K562 (cell line): Measurements from ENCODE around the gene PFKP. TPM values are rescaled to one million over a fixed set of nuclear protein-coding genes. Genes with fewer than 3 reads are reported as not detected.

Experiments
- ASH1L ChIP-seq: fragments of 450-650 bp; IDR thresholded peaks from 2 replicates; pipeline ENCODE4 v1.6.1; 2018; ENCODE audit warnings: borderline replicate concordance, mild to moderate bottlenecking, low read depth; ENCODE audit not compliant: partially characterized antibody
- ATF7 ChIP-seq: fragments of 450-650 bp; IDR thresholded peaks from 2 replicates; pipeline ENCODE4 v1.7.1; 2014; ENCODE audit warnings: mild to moderate bottlenecking, moderate library complexity
- CBX5 ChIP-seq: IDR thresholded peaks from 2 replicates; pipeline ENCODE4 v1.6.1; 2014; ENCODE audit warnings: low read depth, borderline replicate concordance
- ELF4 ChIP-seq: fragments of 450-650 bp; formaldehyde crosslinking; IDR thresholded peaks from 2 replicates; pipeline ENCODE4 v1.4.0; 2022; ENCODE audit warnings: missing genetic modification characterization
- ETS2 ChIP-seq: IDR thresholded peaks from 2 replicates; pipeline ENCODE4 v1.6.1; 2016; ENCODE audit warnings: borderline replicate concordance, missing genetic modification characterization, mild to moderate bottlenecking, moderate library complexity, missing compliant biosample characterization; ENCODE audit not compliant: poor library complexity, severe bottlenecking
- RBFOX2 ChIP-seq: fragments of 200-400 bp; formaldehyde crosslinking; IDR thresholded peaks from 2 replicates; pipeline ENCODE4 v1.6.1; 2017; ENCODE audit warnings: low read depth, mild to moderate bottlenecking, low read length, moderate library complexity
- SMARCA4 ChIP-seq: fragments of 450-650 bp; IDR thresholded peaks from 2 replicates; pipeline ENCODE4 v1.6.1; 2016
- SMARCB1 ChIP-seq: IDR thresholded peaks from 2 replicates; pipeline ENCODE4 v1.6.1; 2011; ENCODE audit warnings: improper control_type of control experiment, low read depth; ENCODE audit not compliant: insufficient read length
- ZBTB17 ChIP-seq: fragments of 450-650 bp; formaldehyde crosslinking; IDR thresholded peaks from 2 replicates; pipeline ENCODE4 v1.4.0; 2020; ENCODE audit warnings: mild to moderate bottlenecking
- ZNF239 ChIP-seq: fragments of 250-450 bp; sonication (Bioruptor Pico); IDR thresholded peaks from 2 replicates; pipeline ENCODE4 v1.4.0; 2020; ENCODE audit warnings: mild to moderate bottlenecking
- ZNF24 ChIP-seq: fragments of 450-650 bp; IDR thresholded peaks from 2 replicates; pipeline ENCODE4 v1.6.1; 2016
- ZSCAN32 ChIP-seq: fragments of 450-650 bp; formaldehyde crosslinking; IDR thresholded peaks from 2 replicates; pipeline ENCODE4 v1.4.0; 2020; ENCODE audit warnings: mild to moderate bottlenecking, moderate library complexity
- polyA plus RNA-seq, 8 experiments: library from polyadenylated mRNA; depleted of rRNA in 4 of 8; stranded (reverse) in 5 of 8; unstranded in 3 of 8; fragments of >200 nt; fragmentation: Nextera tagmentation in 2 of 8; fragmentation: Illumina TruSeq in 1 of 8; extraction: Ambion mirVana in 2 of 8; extraction: Trizol in 1 of 8; gene quantifications; 2 replicates each; pipeline versions ENCODE4 v1.2.1 to v1.2.3, GENCODE V29; 2011 to 2014; ENCODE audit warnings: inconsistent platforms in 1 of 8, missing spikeins in 1 of 8
- total RNA-seq, 7 experiments: library from RNA; depleted of rRNA in 6 of 7; stranded (reverse); fragments of >200 nt in 6 of 7; fragmentation: Illumina TruSeq in 2 of 7; extraction: Trizol in 2 of 7; gene quantifications; 2 replicates each; pipeline versions ENCODE4 v1.2.1 to v1.2.3, GENCODE V29; 2011 to 2021; ENCODE audit warnings: low replicate concordance in 1 of 7
- TF ChIP-seq, protein P1 (sequence below): fragments of 450-650 bp; IDR thresholded peaks from 2 replicates; pipeline ENCODE4 v1.7.0; 2016; ENCODE audit warnings: borderline replicate concordance
- TF ChIP-seq, protein P2 (sequence below), 2 experiments: fragments of 200-800 bp in 1 of 2; sonication (Bioruptor generic) in 1 of 2; sonication (generic) in 1 of 2; formaldehyde crosslinking in 1 of 2; IDR thresholded peaks in 1 of 2; conservative IDR thresholded peaks in 1 of 2; 2 replicates each; pipeline versions ENCODE4 v1.5.0 to v1.6.1; 2016 to 2020; ENCODE audit warnings: missing compliant biosample characterization in 1 of 2, missing genetic modification characterization in 1 of 2, missing genetic modification reagents in 1 of 2
- TF ChIP-seq, protein P3 (sequence below): sonication (generic); formaldehyde crosslinking; IDR thresholded peaks from 2 replicates; pipeline ENCODE4 v1.8.0; 2022; ENCODE audit warnings: missing genetic modification reagents, mild to moderate bottlenecking, borderline replicate concordance
- TF ChIP-seq, protein P4 (sequence below): fragments of 250-450 bp; sonication (Bioruptor Pico); IDR thresholded peaks from 2 replicates; pipeline ENCODE4 v1.8.0; 2022; ENCODE audit warnings: inconsistent platforms, mild to moderate bottlenecking, moderate library complexity, borderline replicate concordance
- TF ChIP-seq, protein P5 (sequence below): sonication (generic); formaldehyde crosslinking; IDR thresholded peaks from 2 replicates; pipeline ENCODE4 v1.8.0; 2022; ENCODE audit warnings: missing genetic modification reagents, mild to moderate bottlenecking, borderline replicate concordance

PFKP gene
- total and polyA plus RNA-seq, 9 of the 15 experiments (the other 6 are each of a cell fraction or from before 2014, with no cell fraction given), result 23.5 to 116 (median 62.1) TPM

DNA sequence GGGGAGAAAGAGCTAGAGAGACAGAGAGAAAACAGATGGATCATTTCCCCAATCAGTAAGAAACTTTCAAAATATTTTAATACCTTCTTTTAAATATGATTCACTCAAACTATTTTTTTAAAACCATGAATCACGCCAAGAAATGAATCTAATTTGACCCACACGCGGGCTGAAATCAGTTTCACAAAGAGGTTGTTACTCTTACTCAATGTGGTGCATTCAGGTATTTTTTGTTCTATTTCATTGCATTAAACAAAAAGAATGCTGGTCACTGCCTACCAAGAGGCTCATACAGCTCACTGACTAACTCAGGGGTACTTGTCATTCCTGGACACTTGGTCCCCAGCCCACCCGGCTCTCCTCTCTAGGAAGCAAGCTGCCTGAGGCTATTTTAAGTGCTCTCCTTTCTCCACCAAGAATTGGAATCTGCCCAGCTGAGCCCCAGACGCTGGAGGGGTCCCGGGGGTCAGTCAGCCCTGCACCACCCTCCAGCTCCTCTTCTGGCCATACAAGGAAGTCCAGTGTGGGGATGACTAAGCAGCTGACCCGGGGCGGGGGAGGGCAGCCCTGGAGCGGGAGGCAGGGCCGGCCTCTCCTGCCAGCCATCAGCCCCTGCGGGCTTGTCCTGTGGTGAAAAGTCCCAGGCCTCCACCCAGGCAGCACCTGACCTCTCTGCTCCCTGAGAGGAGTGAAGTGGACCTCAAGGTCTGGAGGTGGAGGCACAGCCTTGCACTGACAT, 21.7 kb upstream of the PFKP start (continued):
- TF ChIP-seq, protein P1, sequence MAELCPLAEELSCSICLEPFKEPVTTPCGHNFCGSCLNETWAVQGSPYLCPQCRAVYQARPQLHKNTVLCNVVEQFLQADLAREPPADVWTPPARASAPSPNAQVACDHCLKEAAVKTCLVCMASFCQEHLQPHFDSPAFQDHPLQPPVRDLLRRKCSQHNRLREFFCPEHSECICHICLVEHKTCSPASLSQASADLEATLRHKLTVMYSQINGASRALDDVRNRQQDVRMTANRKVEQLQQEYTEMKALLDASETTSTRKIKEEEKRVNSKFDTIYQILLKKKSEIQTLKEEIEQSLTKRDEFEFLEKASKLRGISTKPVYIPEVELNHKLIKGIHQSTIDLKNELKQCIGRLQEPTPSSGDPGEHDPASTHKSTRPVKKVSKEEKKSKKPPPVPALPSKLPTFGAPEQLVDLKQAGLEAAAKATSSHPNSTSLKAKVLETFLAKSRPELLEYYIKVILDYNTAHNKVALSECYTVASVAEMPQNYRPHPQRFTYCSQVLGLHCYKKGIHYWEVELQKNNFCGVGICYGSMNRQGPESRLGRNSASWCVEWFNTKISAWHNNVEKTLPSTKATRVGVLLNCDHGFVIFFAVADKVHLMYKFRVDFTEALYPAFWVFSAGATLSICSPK, result no peak
- TF ChIP-seq ZSCAN32 (CRISPR knock-in tag), result no peak
- TF ChIP-seq, protein P2, sequence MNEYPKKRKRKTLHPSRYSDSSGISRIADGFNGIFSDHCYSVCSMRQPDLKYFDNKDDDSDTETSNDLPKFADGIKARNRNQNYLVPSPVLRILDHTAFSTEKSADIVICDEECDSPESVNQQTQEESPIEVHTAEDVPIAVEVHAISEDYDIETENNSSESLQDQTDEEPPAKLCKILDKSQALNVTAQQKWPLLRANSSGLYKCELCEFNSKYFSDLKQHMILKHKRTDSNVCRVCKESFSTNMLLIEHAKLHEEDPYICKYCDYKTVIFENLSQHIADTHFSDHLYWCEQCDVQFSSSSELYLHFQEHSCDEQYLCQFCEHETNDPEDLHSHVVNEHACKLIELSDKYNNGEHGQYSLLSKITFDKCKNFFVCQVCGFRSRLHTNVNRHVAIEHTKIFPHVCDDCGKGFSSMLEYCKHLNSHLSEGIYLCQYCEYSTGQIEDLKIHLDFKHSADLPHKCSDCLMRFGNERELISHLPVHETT (CRISPR knock-in tag; conservative IDR thresholded peaks at IDR 0.05 in 1 of 2, IDR thresholded peaks at IDR 0.05 in 1 of 2), result peak in 1 of 2 experiments; percentile 30; a peak in 1 of 4 replicates
- TF ChIP-seq ETS2 (tag), result no peak
- TF ChIP-seq, protein P3, sequence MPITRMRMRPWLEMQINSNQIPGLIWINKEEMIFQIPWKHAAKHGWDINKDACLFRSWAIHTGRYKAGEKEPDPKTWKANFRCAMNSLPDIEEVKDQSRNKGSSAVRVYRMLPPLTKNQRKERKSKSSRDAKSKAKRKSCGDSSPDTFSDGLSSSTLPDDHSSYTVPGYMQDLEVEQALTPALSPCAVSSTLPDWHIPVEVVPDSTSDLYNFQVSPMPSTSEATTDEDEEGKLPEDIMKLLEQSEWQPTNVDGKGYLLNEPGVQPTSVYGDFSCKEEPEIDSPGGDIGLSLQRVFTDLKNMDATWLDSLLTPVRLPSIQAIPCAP (CRISPR knock-in tag), result no peak
- no peak for TF ChIP-seq SMARCB1
- peak; percentile 55; the same call in 1 of the 2 replicates for TF ChIP-seq ZBTB17 (CRISPR knock-in tag)
- TF ChIP-seq, protein P4, sequence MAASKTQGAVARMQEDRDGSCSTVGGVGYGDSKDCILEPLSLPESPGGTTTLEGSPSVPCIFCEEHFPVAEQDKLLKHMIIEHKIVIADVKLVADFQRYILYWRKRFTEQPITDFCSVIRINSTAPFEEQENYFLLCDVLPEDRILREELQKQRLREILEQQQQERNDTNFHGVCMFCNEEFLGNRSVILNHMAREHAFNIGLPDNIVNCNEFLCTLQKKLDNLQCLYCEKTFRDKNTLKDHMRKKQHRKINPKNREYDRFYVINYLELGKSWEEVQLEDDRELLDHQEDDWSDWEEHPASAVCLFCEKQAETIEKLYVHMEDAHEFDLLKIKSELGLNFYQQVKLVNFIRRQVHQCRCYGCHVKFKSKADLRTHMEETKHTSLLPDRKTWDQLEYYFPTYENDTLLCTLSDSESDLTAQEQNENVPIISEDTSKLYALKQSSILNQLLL, result no peak
- 0 out of 2 replicates have a peak, but pooled peaks have one; percentile 19 for TF ChIP-seq ZNF24
- peak; percentile 87 for TF ChIP-seq SMARCA4
- TF ChIP-seq ASH1L, result no peak
- peak; percentile 43 for TF ChIP-seq RBFOX2
- TF ChIP-seq, protein P5, sequence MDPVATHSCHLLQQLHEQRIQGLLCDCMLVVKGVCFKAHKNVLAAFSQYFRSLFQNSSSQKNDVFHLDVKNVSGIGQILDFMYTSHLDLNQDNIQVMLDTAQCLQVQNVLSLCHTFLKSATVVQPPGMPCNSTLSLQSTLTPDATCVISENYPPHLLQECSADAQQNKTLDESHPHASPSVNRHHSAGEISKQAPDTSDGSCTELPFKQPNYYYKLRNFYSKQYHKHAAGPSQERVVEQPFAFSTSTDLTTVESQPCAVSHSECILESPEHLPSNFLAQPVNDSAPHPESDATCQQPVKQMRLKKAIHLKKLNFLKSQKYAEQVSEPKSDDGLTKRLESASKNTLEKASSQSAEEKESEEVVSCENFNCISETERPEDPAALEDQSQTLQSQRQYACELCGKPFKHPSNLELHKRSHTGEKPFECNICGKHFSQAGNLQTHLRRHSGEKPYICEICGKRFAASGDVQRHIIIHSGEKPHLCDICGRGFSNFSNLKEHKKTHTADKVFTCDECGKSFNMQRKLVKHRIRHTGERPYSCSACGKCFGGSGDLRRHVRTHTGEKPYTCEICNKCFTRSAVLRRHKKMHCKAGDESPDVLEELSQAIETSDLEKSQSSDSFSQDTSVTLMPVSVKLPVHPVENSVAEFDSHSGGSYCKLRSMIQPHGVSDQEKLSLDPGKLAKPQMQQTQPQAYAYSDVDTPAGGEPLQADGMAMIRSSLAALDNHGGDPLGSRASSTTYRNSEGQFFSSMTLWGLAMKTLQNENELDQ (CRISPR knock-in tag), result no peak
- TF ChIP-seq ATF7, result peak; percentile 49
- no peak for TF ChIP-seq ELF4 (CRISPR knock-in tag)
- TF ChIP-seq CBX5, result no peak
- TF ChIP-seq ZNF239 (CRISPR knock-in tag), result no peak
